Uterus (tissue), 2 donors: ENCODE data around the gene TRIM74.
"Not testable (repeated sequence)": the region's sequence is repeated elsewhere in the genome, so short reads cannot be mapped to it uniquely, and the experiment has no call there.

Source experiments
- POLR2A ChIP-seq, 2 donors: fragments of 450-650 bp; IDR thresholded peaks; one replicate each; pipeline ENCODE4 v1.6.1; 2016; ENCODE audit warnings: antibody characterized with exemption in 2 of 2, mild to moderate bottlenecking in 1 of 2, moderate library complexity in 1 of 2
- TF ChIP-seq, protein P1 (sequence below), 4 experiments: fragments of 200-600 bp in 2 of 4; fragments of 450-650 bp in 2 of 4; sonication (generic) in 2 of 4; IDR thresholded peaks; one replicate each; pipeline ENCODE4 v1.5.1; 2016 to 2019; ENCODE audit warnings: antibody characterized with exemption in 4 of 4, mild to moderate bottlenecking in 2 of 4, moderate library complexity in 1 of 4

DNA sequence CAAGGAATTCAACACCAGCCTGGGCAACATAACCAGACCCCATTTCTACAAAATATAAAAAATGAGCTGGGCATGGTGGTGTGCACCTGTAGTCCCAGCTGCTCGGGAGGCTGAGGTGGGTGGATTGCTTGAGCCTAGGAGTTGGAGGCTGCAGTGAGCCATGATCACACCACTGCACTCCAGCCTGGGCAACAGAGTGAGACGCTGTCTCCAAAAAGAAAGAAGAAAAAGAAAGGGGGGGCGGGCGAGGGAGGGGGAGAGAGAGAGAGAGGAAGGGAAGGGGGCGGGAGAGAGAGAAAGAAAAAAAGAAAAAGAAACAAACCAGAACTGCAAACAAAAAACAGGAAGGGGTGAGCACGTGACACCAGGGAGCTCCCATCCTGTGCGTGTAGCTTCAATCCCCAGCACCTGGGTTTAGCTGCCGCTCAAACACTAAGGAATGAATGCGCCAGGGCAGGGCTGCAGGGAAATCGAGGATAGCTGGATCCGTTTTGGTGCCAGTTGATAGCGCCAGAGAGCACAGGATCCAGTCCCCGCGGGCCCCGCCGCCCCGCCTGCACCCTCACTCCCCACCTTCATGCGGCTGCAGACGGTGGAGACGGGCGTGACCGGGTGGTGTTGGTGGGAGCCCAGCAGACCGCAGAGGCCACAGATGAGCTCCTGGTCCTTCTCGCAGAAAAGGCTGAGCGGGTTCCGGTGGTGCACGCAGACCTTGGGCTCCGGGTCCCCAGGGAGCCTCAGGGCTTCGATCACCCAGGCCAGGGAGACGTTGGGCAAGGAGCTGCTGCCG is 3.9 kb downstream of the TRIM74 start:
- TF ChIP-seq, protein P1, sequence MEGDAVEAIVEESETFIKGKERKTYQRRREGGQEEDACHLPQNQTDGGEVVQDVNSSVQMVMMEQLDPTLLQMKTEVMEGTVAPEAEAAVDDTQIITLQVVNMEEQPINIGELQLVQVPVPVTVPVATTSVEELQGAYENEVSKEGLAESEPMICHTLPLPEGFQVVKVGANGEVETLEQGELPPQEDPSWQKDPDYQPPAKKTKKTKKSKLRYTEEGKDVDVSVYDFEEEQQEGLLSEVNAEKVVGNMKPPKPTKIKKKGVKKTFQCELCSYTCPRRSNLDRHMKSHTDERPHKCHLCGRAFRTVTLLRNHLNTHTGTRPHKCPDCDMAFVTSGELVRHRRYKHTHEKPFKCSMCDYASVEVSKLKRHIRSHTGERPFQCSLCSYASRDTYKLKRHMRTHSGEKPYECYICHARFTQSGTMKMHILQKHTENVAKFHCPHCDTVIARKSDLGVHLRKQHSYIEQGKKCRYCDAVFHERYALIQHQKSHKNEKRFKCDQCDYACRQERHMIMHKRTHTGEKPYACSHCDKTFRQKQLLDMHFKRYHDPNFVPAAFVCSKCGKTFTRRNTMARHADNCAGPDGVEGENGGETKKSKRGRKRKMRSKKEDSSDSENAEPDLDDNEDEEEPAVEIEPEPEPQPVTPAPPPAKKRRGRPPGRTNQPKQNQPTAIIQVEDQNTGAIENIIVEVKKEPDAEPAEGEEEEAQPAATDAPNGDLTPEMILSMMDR (IDR thresholded peaks at IDR 0.05), result not testable (repeated sequence)
- not testable (repeated sequence) for TF ChIP-seq POLR2A (IDR thresholded peaks at IDR 0.05)
